ENCODE results near the gene CCDC74A. TPM values are rescaled to one million over a fixed set of nuclear protein-coding genes. Genes with fewer than 3 reads are reported as not detected.
A peak's percentile ranks its signal among the peaks of the same experiment; 100 is the strongest.

The CCDC74A gene
- total and polyA plus RNA-seq, 9 of the 15 experiments (the other 6 are each of a cell fraction or from before 2014, with no cell fraction given): 1.1 to 38.1 (median 9.6) TPM

- TF ChIP-seq MNT (conservative IDR thresholded peaks at IDR 0.05) (peak; percentile 85 to 93), SMARCB1 (IDR thresholded peaks at IDR 0.05; ENCODE audit: insufficient read length, low read depth) (no peak), OTX1 (CRISPR knock-in tag; IDR thresholded peaks at IDR 0.05) (no peak), MYBL2 (IDR thresholded peaks at IDR 0.05; ENCODE audit: low read depth) (peak; percentile 93), MYBL2 (CRISPR knock-in tag; IDR thresholded peaks at IDR 0.05; ENCODE audit: borderline replicate concordance) (peak; percentile 67; the same call in 1 of the 2 replicates), ZNF431 (CRISPR knock-in tag; IDR thresholded peaks at IDR 0.05) (peak; percentile 77; the same call in 1 of the 2 replicates), SNRNP70 (optimal IDR thresholded peaks at IDR 0.05; ENCODE audit: low read depth, low read length) (no peak), ZNF76 (CRISPR knock-in tag; IDR thresholded peaks at IDR 0.05; ENCODE audit: borderline replicate concordance) (no peak), ZNF717 (CRISPR knock-in tag; IDR thresholded peaks at IDR 0.05) (no peak), DEAF1 (CRISPR knock-in tag; IDR thresholded peaks at IDR 0.05) (no peak), NBN (IDR thresholded peaks at IDR 0.05; ENCODE audit: low read depth) (peak; percentile 61; the same call in 1 of the 2 replicates), BRF2 (IDR thresholded peaks at IDR 0.05; ENCODE audit: borderline replicate concordance, insufficient read depth, insufficient read length) (no peak), ZNF316 (IDR thresholded peaks at IDR 0.05) (no peak), ETV1 (tag; conservative IDR thresholded peaks at IDR 0.05; ENCODE audit: low read depth) (no peak), ZNF707 (CRISPR knock-in tag; conservative IDR thresholded peaks at IDR 0.05) (no peak), L3MBTL2 (IDR thresholded peaks at IDR 0.05) (peak; percentile 62; the same call in 1 of the 2 replicates), CTCFL (IDR thresholded peaks at IDR 0.05; ENCODE audit: borderline replicate concordance, insufficient read depth, low read depth, low read length, poor library complexity, severe bottlenecking) (peak; percentile 95), TBP (optimal IDR thresholded peaks at IDR 0.05; ENCODE audit: low read depth, low read length) (peak; percentile 56), IRF9 (tag; IDR thresholded peaks at IDR 0.05) (no peak)
Observed at GRCh38 chr2:131492418-131493198, 35.1 kb upstream of the CCDC74A start (continued).

All from K562 (cell line).